ENCODE data around the gene TMEM231.

TMEM231 gene

DNA sequence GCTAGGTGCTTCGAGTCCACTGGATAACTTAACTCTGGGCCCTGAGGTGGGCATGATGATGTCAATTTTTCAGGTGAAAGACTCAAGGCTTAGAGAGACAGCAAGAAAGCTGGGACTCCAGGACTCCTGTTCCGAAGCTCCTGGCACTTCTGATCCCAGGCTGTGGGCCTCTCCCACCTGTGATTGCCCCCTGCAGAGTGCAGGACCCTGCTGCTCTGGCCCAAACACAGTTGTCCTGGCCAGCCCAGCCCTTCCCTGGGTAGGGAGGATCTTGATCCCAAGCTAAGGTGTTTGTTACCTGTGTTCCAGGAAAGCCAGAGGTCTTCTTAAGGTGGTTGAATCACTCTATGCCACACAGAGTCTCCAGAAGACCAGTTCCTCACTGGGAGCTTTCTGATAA is 23.3 kb downstream of the TMEM231 start:
- no peak for DNase-seq

DNA sequence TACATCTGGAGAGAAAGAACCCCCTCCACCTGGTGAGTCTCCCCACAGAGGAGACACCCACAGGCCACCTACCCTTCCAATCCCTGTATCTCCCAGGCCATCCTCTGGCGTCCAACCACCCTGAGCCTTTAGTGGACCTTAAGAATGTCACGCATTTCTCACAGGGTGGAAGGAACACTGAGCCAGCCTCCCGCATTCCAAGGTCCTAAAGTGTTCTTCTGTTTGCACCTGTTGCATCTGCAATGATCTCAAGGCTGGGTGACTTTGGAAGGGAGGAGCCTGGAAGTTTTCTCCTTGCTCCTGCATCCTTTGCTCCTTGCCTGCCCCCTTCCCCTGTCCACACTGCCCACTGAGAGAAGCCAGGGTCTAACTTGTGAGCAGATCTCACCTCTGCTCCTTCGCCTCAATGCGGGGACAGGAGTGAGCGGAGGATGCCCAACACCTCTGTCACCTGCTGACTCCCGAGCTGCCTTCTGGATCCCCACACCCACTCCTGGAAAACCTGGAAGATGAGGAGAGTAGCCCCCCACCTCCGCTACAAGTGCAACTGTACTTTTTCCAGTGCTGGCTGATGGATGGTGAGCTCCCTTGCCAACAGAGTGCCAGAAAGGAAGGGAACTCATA is 23.8 kb downstream of the TMEM231 start:
- DNase-seq: no peak

DNA sequence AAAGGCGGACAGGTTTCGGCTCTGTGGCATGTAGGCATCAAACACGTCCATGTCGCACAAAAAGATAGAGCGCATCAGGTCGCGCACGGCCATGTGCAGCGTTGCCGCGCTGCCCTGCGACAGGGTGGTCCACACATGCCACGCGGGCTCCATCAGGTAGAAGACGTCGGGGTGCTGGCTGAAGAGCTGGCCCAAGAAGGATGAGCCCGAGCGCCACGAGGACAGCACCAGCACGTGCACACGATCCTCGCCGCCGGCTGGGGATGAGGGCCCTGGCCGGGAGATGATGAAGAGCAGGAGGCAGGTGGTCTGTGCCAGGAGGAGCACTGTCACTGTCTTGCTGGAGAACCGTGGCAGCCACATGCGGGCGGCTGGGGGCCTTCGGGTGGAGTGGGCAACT is 26.1 kb downstream of the TMEM231 start:
- no peak for DNase-seq

DNA sequence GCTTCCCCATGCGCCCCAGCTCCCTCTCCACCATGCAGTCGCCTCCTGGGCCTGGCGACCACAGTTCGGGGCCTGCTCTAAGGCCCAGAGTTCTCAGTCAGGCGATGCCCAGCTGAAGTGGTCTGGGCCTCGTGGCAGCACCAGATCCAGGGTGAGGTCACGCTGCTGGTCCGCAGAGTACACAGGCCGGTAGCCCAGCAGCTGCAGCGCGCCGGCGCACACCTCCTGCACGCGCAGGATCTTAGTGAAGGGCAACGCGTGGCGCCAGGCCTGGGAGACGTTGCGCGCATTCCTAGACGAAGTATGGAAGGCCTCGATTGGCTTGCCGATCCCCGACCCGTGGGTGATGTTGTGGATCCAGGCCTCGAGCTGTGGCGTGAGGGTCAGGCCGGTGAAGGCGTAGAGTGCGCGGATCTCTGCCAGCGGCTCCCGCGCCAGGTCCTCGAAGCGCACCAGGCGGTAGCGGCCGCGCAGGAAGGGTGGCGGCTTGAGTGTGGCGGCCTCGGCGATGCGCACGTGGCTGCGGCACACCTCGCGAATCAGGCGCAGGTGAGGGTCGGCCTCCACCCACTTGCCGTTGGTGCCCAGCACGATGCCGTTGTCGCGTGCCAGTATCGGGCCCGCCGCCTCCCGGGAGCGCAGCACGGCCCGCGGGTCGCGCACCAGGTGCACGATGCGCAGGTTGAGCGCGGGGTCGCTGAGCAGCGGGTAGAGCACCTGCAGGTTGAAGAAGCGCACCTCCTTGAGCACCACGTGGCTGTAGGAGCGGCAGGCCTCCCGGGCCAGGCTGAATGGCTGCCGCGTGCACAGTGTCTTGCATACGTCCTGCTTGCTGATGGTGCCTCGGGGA is 26.8 kb downstream of the TMEM231 start:
- DNase-seq: no peak

DNA sequence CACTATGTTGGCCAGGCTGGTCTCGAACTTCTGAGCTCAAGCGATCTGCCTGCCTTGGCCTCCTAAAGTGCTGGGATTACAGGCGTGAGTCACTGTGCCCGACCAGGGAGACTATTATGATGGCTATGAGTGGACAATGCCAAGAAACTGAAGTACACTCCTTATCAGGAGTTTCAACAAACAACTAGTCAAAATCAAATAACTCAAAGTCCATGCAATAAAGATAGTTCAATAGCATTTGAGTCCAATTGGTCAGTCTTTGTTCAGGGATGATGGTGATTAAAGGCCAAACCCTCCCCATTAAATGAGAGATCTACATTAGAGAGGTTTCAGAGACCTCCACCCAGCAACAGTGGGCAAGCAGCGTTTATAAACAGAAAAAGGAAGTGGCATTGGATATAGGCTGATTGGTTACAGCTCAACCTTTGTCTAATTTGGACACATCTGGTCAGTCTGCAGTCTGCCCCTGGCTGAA is 28.2 kb downstream of the TMEM231 start:
- no peak for DNase-seq

DNA sequence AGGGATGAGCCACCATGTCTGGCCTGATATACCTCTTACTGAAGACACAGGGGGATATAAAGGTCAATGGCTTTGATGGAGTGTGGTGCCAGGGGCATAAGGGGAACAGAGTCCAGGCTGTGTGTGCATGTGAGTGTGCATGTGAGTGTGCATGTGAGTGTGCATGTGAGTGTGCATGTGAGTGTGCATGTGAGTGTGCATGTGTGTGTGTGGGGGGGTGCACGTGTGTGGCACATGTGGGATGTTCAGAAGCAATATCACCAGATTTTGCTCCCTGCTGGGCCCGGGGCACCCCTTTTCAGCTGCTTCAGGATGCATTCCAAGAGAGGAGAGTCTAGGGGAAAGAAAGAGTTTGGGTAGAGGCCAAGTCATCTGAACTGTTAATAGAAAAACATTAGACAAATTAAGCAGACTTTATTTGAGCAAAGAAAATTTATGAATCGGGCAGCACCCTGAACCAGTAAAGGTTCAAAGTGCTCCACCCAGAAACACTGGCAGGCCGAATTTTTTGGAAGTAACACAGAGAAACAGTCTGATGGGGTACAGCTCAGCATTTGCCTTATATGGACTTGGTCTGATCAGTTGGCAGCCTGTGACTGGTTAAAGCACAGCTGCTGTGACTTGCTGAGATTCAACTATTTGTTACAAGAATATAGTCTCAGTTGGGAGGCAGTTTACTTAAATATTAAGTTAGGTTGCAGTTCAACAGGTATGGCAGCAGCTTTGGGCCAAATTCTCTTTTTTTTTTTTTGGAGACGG is 29.8 kb downstream of the TMEM231 start:
- no peak for DNase-seq

DNA sequence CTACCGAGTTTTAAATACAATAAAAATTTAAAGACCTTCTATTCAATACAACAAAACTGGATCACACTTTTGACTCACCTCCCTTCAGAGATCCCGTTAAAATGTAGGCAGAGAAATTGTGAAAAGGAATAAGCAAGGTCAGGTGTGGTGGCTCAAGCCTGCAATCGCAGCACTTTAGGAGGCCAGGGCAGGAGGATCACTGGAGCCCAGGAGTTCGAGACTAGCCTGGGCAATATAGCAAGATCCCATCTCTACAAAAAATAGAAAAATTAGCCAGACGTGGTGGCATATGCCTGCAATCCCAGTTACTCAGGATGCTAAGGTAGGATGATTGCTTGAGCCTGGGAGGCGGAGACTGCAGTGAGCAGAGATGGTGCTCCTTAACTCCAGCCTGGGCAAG is 36.9 kb downstream of the TMEM231 start:
- no peak for DNase-seq

DNA sequence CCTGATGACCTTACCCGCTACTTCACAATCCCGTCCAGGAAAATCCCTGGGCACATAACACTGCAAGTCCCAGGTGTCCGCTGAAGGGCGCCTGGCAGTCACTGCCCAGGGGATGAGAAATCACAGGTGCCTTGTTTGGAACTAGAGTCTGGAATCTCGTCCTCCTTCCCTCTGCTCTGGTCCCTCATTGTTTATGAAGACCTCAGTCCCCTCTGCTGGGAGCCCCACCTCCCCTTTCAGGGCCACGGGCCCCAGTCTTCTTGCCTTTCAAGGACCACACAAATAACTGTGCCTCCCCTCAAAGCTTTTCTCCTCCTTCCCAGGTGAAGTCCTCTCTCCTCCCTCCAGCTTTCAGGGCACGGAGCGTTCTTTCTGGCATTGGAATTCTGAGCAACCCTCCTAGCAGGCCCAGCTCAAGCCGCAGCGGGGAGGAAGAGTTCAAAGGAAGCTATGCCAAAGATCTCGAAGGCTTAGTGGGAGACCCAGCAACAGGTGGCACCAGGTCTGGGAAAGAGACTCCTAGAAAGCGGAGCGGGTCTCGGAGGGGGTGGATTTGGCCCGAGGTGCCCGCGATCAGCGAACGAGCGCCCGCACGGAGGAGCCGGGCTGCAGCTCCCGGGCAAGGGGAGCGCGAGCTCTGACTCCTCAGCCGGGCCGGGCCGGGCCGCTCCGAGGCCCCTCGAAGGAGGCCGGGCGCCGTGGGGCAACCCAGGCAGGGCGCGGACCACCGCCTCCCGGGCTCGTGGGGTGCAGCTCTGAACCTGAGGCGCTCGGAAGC is 39.7 kb downstream of the TMEM231 start:
- peak in 18 of 51 donors; percentile 11 to 70 (median 48) for DNase-seq

DNA sequence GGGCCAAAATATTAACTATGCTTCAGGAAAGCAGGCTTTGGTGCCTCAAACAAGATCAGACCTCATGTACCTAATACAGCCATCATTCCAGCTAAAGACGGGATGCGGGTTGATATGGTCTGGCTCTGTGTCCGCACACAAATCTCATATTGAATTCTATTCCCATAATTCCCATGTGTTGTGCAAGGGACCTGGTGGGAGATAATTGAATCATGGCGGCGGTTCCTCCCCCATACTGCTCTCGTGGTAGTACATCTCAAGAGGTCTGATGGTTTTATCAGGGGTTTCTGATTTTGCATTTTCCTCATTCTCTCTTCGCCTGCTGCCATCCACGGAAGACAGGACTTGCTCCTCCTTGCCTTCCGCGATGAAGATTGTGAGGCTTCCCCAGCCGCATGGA is 41.8 kb downstream of the TMEM231 start:
- no peak for DNase-seq

DNA sequence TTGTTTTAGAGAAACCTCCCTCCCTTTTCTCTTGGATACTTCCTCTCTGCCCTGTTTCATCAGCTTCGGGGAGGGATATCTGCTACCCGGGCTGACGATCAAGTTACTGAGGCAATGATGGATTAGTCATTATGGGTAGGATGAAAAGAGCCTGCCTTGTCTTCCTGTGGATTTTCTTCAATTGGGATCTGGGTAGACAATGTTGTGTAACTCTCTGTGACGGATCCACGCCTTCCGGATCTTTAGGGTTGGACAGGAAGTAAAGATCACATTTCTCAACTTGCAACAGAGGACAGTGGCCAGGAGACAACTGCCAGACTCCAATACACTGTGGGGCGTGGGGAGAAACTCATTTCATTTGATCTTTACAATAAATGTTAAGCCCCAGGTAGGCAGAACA is 49.5 kb downstream of the TMEM231 start:
- peak in 1 of 51 donors; percentile 4 for DNase-seq

DNA sequence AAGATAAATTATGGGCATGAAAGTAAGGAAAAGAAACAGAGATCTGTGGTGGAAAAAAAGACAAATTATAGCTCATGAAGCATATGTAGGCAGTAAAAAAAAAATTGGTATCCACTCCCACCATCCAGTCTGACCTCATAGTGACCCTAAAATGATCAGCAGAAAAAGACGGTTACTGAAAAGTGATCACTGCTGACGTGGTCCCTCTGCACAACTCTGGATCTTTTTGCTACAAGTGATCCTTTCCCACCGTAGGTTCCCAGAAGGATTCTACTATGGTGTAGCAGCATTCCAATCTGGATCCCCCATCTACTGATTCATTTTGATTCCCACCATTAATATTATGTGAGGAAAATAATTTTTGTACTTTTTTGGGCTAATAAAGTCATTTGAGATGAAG is 49.9 kb downstream of the TMEM231 start:
- DNase-seq: no peak

DNA sequence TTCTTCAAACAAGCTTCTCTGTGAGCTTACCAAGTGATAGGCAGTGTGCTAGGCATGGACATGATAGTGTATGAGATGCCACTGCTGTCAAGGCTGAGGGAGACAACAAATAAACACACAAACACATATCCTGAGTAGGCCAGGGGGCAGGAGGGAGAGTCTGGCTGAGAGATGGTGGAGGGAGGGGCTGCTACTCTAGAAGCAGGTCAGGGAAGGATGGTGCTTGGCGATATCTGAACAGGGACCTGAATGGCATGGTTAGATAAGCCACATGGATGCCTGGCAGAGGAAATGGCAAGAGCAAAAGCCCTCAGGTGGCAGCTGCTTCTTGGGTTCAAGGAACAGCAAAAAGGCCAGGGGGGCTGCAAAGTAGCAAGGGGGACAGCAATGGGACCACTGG is 52.3 kb downstream of the TMEM231 start:
- no peak for DNase-seq

DNA sequence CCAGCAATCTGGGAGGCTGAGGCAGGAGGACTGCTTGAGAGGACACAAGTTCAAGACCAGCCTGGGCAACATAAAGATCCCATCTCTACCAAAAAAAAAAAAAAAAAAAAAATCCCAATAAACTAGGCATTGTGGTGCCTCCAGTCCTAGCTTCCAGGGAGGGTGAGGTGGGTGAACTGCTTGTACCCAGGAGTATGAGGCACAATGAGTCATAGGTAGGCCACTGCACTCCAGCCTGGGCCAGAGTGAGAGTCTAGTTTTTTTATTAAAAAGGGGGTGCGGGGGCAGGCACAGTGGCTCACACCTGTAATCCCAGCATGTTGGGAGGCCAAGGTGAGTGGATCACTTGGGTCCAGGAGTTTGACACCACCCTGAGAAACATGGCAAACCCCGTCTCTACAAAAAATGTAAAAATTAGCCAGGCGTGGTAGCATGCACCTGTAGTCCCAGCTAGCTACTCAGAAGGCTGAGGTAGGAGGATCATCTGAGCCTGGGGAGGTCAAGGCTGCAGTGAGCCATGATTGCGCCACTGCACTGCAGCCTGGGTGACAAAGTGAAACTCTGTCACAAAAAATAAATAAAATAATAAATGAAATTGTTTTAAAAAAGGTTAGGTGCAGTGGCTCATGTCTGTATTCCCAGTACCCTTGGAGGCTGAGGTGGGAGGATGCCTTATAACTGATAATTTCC is 53.0 kb downstream of the TMEM231 start:
- no peak for DNase-seq

DNA sequence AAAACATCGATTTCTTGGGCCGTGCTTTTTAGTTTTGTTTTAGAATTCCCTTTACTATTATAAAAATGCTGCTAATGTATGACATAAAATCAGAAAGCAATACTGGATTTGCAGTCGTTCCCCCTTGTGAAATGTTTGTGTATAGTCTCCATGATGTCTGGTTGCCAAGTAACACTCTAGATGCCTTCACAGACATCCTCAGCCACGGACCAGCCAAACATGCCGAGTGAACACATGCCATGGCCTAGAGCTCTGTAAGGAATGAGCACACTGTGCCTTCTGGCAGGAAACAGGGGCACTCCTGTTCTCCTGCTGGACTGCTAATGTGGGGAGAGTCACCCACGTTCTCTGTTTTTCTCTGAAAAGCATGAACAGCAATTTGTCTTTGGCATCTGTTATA is 54.2 kb downstream of the TMEM231 start:
- peak in 24 of 51 donors; percentile 2 to 53 (median 22) for DNase-seq

DNA sequence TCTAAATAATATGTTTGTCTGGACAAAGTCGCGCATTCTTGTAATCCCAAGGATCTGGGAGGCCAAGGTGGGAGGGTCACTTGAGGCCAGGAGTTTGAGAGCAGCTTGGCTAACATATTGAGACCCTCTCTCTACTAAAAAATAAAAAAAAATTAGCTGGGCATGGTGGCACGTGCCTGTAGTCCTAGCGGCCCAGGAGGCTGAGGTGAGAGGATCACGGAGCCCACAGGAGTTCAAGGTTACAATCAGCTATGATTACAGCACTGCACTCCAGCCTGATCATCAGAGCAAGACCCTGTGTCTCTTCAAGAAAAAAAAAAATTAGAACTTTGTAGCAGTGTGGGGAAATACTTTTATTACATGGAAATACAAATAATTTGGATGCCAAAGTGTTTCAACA is 54.7 kb downstream of the TMEM231 start:
- DNase-seq: no peak

DNA sequence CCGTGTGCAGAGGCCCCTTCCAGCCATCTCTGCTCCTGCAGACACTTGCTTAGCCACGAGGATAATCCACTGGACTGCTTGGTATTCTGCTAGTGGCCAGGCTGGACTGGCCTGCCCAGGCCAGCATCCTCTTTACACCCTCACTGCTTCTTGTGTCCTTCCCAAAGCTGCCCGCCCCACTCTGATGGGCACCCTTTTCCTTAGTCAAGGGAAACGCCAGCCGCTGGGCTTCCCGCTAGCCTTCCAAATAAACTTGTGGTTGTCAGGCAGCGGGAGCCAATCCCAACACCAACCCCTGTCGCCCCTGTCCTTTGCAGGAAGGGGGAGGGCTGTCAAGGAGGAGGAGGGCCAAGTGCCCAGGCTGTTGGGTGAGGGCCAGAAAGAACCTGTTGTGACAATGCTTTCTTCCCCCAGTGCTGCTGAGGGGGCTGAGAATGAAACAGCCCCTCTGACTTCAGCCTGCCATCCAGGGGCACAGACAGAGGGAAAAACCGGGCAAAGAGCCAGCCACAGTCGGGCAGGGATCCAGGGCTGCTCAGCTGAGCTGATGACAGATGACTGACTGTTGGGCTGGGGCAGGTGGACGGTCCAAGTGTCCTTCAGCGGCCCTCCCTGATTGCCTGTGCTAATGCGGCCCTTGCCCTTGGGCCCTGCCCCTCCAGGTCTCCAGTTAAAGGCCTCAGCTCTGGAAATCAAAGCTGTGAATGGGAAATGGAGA is 57.3 kb downstream of the TMEM231 start:
- peak in 47 of 51 donors; percentile 3 to 86 (median 62) for DNase-seq

DNA sequence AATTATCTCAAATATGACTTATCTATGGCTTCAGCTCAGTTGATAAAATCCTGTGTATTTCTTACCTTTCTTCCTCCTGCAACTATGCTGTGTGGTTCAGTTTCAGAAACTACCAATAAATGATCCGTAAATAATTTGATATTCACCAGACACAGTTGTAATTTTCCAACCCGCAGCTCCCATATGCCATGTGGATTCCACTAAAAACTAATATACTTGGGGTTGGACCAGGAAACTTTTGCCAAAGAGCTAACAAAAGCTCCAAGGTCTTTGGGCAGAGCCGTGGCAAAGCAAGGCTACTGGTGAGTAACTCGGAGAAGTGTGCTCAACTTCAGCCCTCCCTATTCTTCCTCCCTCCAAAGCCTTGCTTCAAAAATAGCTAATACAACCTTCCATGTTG is 58.5 kb downstream of the TMEM231 start:
- peak in 3 of 51 donors; percentile 4 to 11 (median 6) for DNase-seq

DNA sequence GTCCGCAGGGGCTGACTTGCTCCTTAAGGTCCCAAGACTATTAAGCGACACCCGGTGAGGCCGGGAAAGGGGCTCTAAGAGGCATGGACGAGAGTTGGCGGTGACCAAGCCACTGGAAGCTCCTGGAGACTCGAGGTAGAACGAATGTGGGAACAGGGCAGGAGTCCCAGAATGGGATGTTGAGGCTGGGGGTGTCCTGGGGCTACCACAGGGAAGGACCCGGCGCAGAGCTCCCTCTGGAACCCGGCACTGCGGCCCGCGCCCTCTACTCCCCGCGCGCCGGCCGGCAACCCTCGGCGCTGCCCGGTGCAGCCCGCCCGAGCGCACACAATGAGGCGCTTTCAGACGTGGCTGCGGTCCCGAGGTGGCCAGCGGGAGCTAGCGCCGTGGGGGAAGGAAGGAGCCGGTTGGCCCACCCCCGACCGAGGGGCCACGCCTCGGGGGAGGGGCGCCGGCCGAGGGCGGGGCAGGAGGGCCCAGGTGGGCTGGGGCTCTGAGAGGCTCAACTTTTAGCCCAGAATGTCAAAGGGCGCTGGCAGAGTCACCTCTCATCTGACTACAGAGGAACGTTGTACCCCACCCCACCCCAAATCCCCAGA is 60.9 kb downstream of the TMEM231 start, which contains the start of gene CHST6:
Gene CHST6 (minus strand): TSS at position 366 of the 599 bp plus-strand sequence. CDS start 15,613 bp downstream, outside the sequence.
- peak in 49 of 51 donors; percentile 6 to 87 (median 69) for DNase-seq

DNA sequence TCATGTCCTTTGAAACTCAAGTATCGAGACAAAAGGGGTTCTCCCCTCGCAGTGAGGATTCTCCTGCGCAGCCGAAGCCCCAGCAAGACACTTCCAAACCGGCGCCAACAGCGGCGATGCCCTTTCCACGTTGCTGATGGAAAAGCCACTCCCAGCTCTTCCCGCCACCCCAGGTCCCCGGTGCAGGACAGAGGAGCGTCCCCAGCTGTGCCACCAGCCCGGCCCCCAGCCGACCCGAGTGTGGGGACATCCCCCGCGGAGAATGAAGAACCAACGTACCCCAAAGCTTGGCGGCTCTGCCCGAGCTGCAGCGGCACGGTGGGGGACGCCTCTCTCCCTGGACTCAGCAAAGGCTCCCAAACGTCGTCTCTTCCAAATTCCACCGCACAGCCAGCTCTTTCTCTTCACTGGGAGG is 61.4 kb downstream of the TMEM231 start:
- DNase-seq: peak in 29 of 51 donors; percentile 14 to 69 (median 43)
